Head of caudate nucleus (tissue), 42 donors: Measurements from ENCODE around the gene TNFSF9.
"Not testable (repeated sequence)": the region's sequence is repeated elsewhere in the genome, so short reads cannot be mapped to it uniquely, and the experiment has no call there.

Experiments used
- DNase-seq, 42 donors: peaks; one replicate each; pipeline versions ENCODE4 v3.0.0 to v3.0.0-alpha.2; 2020 to 2021; ENCODE audit warnings: mixed read lengths in 7 of 42
- intact Hi-C: fragments of 100-400 bp; cut with DNase I; formaldehyde crosslinking; loops from one replicate; pipeline ENCODE4 v1.15.0; 2022

The TNFSF9 gene

GRCh38 chr19:6529351-6529750 lies 1.5 kb upstream of the TNFSF9 start:
- intact Hi-C loops, result no loop called here

GRCh38 chr19:6529937-6530385 lies 865 bp upstream of the TNFSF9 start:
- DNase-seq, result no peak
- intact Hi-C loops, result loop anchor here (10.0 kb wide), 1 partner anchor 205 kb away; the partner anchor contains the start of genes GPR108 and TRIP10

More at GRCh38 chr19:6529351-6529750, 1.5 kb upstream of the TNFSF9 start:
- no peak for DNase-seq

- DNase-seq, result no peak
- intact Hi-C loops, result loop anchor here (10.0 kb wide), 1 partner anchor 203 kb away; the partner anchor contains the start of genes GPR108 and TRIP10
These were observed 533 bp downstream of the TNFSF9 start for GRCh38 chr19:6531163-6531955.

GRCh38 chr19:6531956-6532243 lies 1.1 kb downstream of the TNFSF9 start:
- no peak for DNase-seq
- intact Hi-C loops, result loop anchor here (10.0 kb wide), 1 partner anchor 203 kb away; the partner anchor contains the start of genes GPR108 and TRIP10

- intact Hi-C loops, result loop anchor here (10.0 kb wide), 1 partner anchor 202 kb away; the partner anchor contains the start of genes GPR108 and TRIP10
- no peak for DNase-seq
These were observed 1.6 kb downstream of the TNFSF9 start for GRCh38 chr19:6532244-6532999.

- no peak for DNase-seq
- intact Hi-C loops, result loop anchor here (10.0 kb wide), 1 partner anchor 202 kb away; the partner anchor contains the start of genes GPR108 and TRIP10
These were observed 2.1 kb downstream of the TNFSF9 start for GRCh38 chr19:6533000-6533328.

- DNase-seq, result no peak
- intact Hi-C loops, result loop anchor here (10.0 kb wide), 1 partner anchor 201 kb away; the partner anchor contains the start of genes GPR108 and TRIP10
These were observed 3.1 kb downstream of the TNFSF9 start for GRCh38 chr19:6533746-6534418.

GRCh38 chr19:6534451-6535093 lies 3.7 kb downstream of the TNFSF9 start:
- no peak for DNase-seq
- intact Hi-C loops, result loop anchor here (10.0 kb wide), 1 partner anchor 200 kb away; the partner anchor contains the start of genes GPR108 and TRIP10

GRCh38 chr19:6535558-6536137 lies 4.8 kb downstream of the TNFSF9 start:
- DNase-seq, result no peak
- intact Hi-C loops, result loop anchor here (10.0 kb wide), 1 partner anchor 199 kb away; the partner anchor contains the start of genes GPR108 and TRIP10

- DNase-seq, result no peak
- intact Hi-C loops, result loop anchor here (10.0 kb wide), 1 partner anchor 195 kb away; the partner anchor contains the start of genes GPR108 and TRIP10
These were observed 8.7 kb downstream of the TNFSF9 start for GRCh38 chr19:6539514-6539913.

- intact Hi-C loops, result no loop called here
- no peak for DNase-seq
These were observed 10.3 kb downstream of the TNFSF9 start for GRCh38 chr19:6540918-6541689.

- DNase-seq, result peak in 1 of 42 donors; percentile 10
- intact Hi-C loops, result no loop called here
These were observed 13.1 kb downstream of the TNFSF9 start for GRCh38 chr19:6543866-6544347.

GRCh38 chr19:6550679-6551078 lies 19.9 kb downstream of the TNFSF9 start:
- intact Hi-C loops, DNase-seq: not testable (repeated sequence)

- intact Hi-C loops, result no loop called here
These were observed 20.3 kb downstream of the TNFSF9 start for GRCh38 chr19:6551091-6551490.

GRCh38 chr19:6551607-6552450 lies 21.0 kb downstream of the TNFSF9 start:
- intact Hi-C loops, result no loop called here
- peak in 4 of 42 donors; percentile 10 to 48 (median 26) for DNase-seq

More at GRCh38 chr19:6551091-6551490, 20.3 kb downstream of the TNFSF9 start:
- no peak for DNase-seq

GRCh38 chr19:6556043-6556449 lies 25.2 kb downstream of the TNFSF9 start:
- intact Hi-C loops, result no loop called here
- no peak for DNase-seq
